Natural killer cell (primary cell): ENCODE measurements around the gene LEMD1. TPM values are rescaled to one million over a fixed set of nuclear protein-coding genes. Genes with fewer than 3 reads are reported as not detected.

ENCODE experiments used
- ATAC-seq, 3 donors: fragments of 150-1000 bp in 2 of 3; fragments of 200-7000 bp in 1 of 3; cut with Tn5 transposase; 1 replicate in 1 of 3; 2 replicates in 2 of 3; pipeline ENCODE4 v1.10.0; 2021; ENCODE audit warnings: mild to moderate bottlenecking in 2 of 3, moderate library complexity in 2 of 3
- DNase-seq, 2 donors: peaks; one replicate each; pipeline versions ENCODE4 v3.0.0 to v3.0.0-alpha.2; 2013 to 2021; ENCODE audit warnings: mixed read lengths in 1 of 2
- H3K27ac ChIP-seq: one replicate; pipeline ENCODE4 v1.5.1; 2013; ENCODE audit warnings: mild to moderate bottlenecking, low read length
- H3K27me3 ChIP-seq: one replicate; pipeline ENCODE4 v1.6.1; 2013; ENCODE audit warnings: low read length; ENCODE audit not compliant: control insufficient read depth, insufficient read depth
- H3K36me3 ChIP-seq: one replicate; pipeline ENCODE4 v1.6.1; 2013; ENCODE audit warnings: low read length; ENCODE audit not compliant: control insufficient read depth, insufficient read depth
- H3K4me1 ChIP-seq: one replicate; pipeline ENCODE4 v1.6.1; 2013; ENCODE audit warnings: low read length; ENCODE audit not compliant: control insufficient read depth, insufficient read depth
- H3K4me3 ChIP-seq: one replicate; pipeline ENCODE4 v1.5.1; 2013; ENCODE audit warnings: low read length
- H3K9me3 ChIP-seq: one replicate; pipeline ENCODE4 v1.6.1; 2013; ENCODE audit warnings: low read length; ENCODE audit not compliant: control insufficient read depth, insufficient read depth
- H3K27ac Mint-ChIP-seq, 2 donors: one replicate each; pipeline ENCODE4 v1.8.0; 2022; ENCODE audit warnings: mild to moderate bottlenecking in 2 of 2, mixed read lengths in 2 of 2, moderate library complexity in 1 of 2
- H3K27me3 Mint-ChIP-seq, 2 donors: one replicate each; pipeline ENCODE4 v1.8.0; 2022; ENCODE audit warnings: low read depth in 2 of 2, mixed read lengths in 2 of 2
- H3K36me3 Mint-ChIP-seq: one replicate; pipeline ENCODE4 v1.8.0; 2022; ENCODE audit warnings: mixed read lengths
- H3K4me1 Mint-ChIP-seq, 2 donors: one replicate each; pipeline ENCODE4 v1.8.0; 2022; ENCODE audit warnings: mixed read lengths in 2 of 2
- H3K4me3 Mint-ChIP-seq: one replicate; pipeline ENCODE4 v1.8.0; 2022; ENCODE audit warnings: mild to moderate bottlenecking, moderate library complexity, mixed read lengths
- H3K9me3 Mint-ChIP-seq, 2 donors: one replicate each; pipeline ENCODE4 v1.8.0; 2022; ENCODE audit warnings: mixed read lengths in 2 of 2
- CTCF ChIP-seq: fragments of 200-600 bp; IDR thresholded peaks from one replicate; pipeline ENCODE4 v1.8.0; 2022; ENCODE audit warnings: antibody characterized with exemption
- WGBS: methylation state at CpG from one replicate; pipeline ENCODE4 v1.1.7; 2013; ENCODE audit warnings: missing lambda C conversion rate; ENCODE audit not compliant: insufficient coverage; 5-methylcytosine and 5-hydroxymethylcytosine counted together
- intact Hi-C: fragments of 100-400 bp; cut with micrococcal nuclease; formaldehyde crosslinking; loops from one replicate; pipeline ENCODE4 v1.14.2; 2022
- total RNA-seq, 4 donors: library from RNA; stranded (reverse); fragments of 120-200 nt in 1 of 4; gene quantifications; one replicate each; pipeline versions ENCODE4 v1.2.3 to v1.2.4, GENCODE V29; 2013 to 2022

The LEMD1 gene
- total RNA-seq, 3 donors from 2014 or later (not counting 1 experiment from before 2014, with no cell fraction given), result not detected

GRCh38 chr1:205451202-205451601, 29.3 kb upstream of the LEMD1 start:
- intact Hi-C loops, result no loop called here
- H3K27me3 Mint-ChIP-seq, result peaks cover 31 to 38% of the 10 kb centered on the region in 2 donors

GRCh38 chr1:205450448-205450847, 28.6 kb upstream of the LEMD1 start:
- Histone ChIP-seq H3K4me3 (no peak overlapping the region), H3K27ac (no peak overlapping the region), H3K36me3 (no peaks in the 10 kb centered on the region), H3K4me1 (peaks cover 14% of the 10 kb centered on the region), H3K9me3 (no peaks in the 10 kb centered on the region), H3K27me3 (peaks cover 21% of the 10 kb centered on the region)
- Mint-ChIP-seq H3K9me3 (no peaks in the 10 kb centered on the region), H3K27ac (no peak overlapping the region), H3K36me3 (no peaks in the 10 kb centered on the region), H3K4me3 (no peak overlapping the region), H3K27me3 (peaks cover 23 to 33% of the 10 kb centered on the region in 2 donors), H3K4me1 (peaks cover 0 to under 1% of the 10 kb centered on the region in 2 donors)
- 86% methylated on average over 4 of the region's 4 CpGs for WGBS
- intact Hi-C loops, result no loop called here
- no peak for ATAC-seq
- DNase-seq, result no peak
- no peak for TF ChIP-seq CTCF

More at GRCh38 chr1:205451202-205451601, 29.3 kb upstream of the LEMD1 start:
- Mint-ChIP-seq H3K4me1 (peaks cover 6 to 8% of the 10 kb centered on the region in 2 donors), H3K36me3 (no peaks in the 10 kb centered on the region), H3K9me3 (no peaks in the 10 kb centered on the region), H3K4me3 (no peak overlapping the region), H3K27ac (no peak overlapping the region)
- Histone ChIP-seq H3K4me3 (no peak overlapping the region), H3K4me1 (peaks cover 21% of the 10 kb centered on the region), H3K36me3 (no peaks in the 10 kb centered on the region), H3K9me3 (no peaks in the 10 kb centered on the region), H3K27me3 (peaks cover 29% of the 10 kb centered on the region), H3K27ac (no peak overlapping the region)
- DNase-seq, result no peak
- no peak for ATAC-seq
- WGBS, result 71% methylated on average over 5 of the region's 5 CpGs
- no peak for TF ChIP-seq CTCF

DNA sequence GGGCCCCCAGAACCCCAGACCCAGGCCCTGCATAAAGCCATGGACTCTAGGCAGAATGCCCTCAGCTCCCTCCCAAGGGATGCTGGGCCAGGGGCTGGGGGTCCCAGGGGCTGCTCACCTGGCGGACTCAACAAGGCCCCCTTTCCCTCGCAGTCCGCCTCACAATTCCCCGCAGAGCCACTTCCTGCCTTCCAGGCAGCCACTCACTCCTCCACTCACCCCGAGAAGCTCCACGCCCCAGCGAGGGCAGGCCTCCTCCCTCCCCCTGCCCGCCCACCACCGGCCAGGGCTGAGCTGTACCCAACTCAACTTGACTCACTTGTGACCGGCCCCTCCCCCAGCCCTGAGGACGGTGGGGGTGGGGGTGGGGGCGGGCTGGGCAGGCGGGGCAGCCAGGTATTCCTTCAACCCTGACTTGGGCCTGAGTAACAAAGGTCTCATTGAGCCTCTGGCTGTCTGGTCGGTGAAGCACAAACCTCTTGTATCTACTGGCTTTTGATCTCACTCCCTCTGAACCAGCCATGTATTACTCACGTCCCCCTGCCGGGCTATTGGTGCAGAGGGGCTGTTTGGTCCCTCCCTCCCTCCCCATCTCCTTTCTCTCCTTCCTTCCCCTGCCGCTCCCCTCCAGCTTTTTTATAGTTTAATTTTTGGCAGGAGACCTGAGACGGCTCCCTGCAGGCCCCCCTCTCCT, 28.0 kb upstream of the LEMD1 start:
- Histone ChIP-seq H3K36me3 (no peaks in the 10 kb centered on the region), H3K27me3 (peaks cover 16% of the 10 kb centered on the region), H3K4me3 (no peak overlapping the region), H3K4me1 (peaks cover 8% of the 10 kb centered on the region), H3K27ac (no peak overlapping the region), H3K9me3 (no peaks in the 10 kb centered on the region)
- H3K4me3 Mint-ChIP-seq, result no peak overlapping the region
- TF ChIP-seq CTCF, result no peak
- 58% methylated on average over 14 of the region's 18 CpGs for WGBS
- no peak for ATAC-seq
- no peaks in the 10 kb centered on the region for H3K4me1 Mint-ChIP-seq
- H3K9me3 Mint-ChIP-seq, result no peaks in the 10 kb centered on the region
- no peaks in the 10 kb centered on the region for H3K36me3 Mint-ChIP-seq
- peaks cover 23 to 33% of the 10 kb centered on the region in 2 donors for H3K27me3 Mint-ChIP-seq
- no peak overlapping the region for H3K27ac Mint-ChIP-seq
- DNase-seq, result no peak
- intact Hi-C loops, result no loop called here
